ENCODE results near the gene DCUN1D1.

DCUN1D1 gene

DNA sequence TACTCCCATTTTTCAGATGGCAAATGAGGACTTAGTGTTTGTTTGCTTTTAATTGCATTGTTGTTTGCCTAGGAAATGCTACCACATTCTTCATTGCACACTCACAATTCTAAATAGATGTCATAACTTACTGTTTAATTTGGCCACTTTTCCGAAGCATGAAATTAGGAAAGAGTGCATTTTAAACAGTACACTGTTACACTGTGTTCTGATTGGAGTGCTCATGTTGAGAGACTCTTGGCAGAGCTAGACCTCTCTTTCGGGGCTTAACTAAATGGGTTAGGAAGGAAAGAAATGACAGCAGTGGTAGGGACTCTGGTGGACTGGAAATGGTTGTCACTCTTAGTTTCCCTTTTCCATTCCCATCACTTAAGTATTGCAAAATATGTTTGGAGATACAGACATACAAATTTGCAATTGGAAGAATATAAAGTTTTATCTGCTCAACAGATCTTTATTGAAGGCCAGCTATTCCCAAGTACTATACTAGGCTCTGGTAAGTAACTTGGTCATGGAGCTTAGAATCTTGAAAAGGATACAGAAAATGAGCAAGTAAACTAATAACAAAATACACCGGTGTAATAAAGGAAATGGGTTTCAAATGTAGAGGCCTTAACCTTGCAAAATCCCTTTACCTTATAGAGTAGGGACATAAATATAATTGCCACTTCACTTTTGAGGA is 90.2 kb downstream of the DCUN1D1 start:
- no peak for DNase-seq
